ENCODE results near the gene PPFIA1. TPM values are rescaled to one million over a fixed set of nuclear protein-coding genes. Genes with fewer than 3 reads are reported as not detected.

The PPFIA1 gene
- total RNA-seq, 1 experiment from 2014 or later, result 63.4 TPM

GRCh38 chr11:70433038-70433437, 162.5 kb downstream of the PPFIA1 start:
- Histone ChIP-seq H2BK12ac (ENCODE audit: insufficient read length, low read depth, low read length) (no peak overlapping the region), H2BK20ac (ENCODE audit: low read depth, low read length, poor library complexity, severe bottlenecking) (no peak overlapping the region), H2BK120ac (ENCODE audit: low read depth, low read length, poor library complexity, severe bottlenecking) (no peak overlapping the region), H3K4me2 (ENCODE audit: insufficient read depth, insufficient read length, low read length) (no peak overlapping the region), H2AK5ac (ENCODE audit: insufficient read length, low read length) (no peak overlapping the region), H3K27ac (ENCODE audit: insufficient read length, low read depth, low read length) (no peak overlapping the region), H2AFZ (ENCODE audit: low read length) (no peak overlapping the region), H2BK15ac (ENCODE audit: low read depth, low read length) (no peak overlapping the region), H3K4me1 (ENCODE audit: insufficient read depth, low read length) (no peaks in the 10 kb centered on the region), H4K5ac (ENCODE audit: insufficient read length, low read depth, low read length) (no peak overlapping the region), H4K8ac (replicated peaks; ENCODE audit: insufficient read length, low read depth, low read length) (no peak overlapping the region), H2BK5ac (ENCODE audit: insufficient read length, low read length) (no peak overlapping the region), H3K23me2 (ENCODE audit: insufficient read length, low read depth, low read length, poor library complexity, severe bottlenecking) (no peaks in the 10 kb centered on the region), H3K27me3 (ENCODE audit: insufficient read depth, low read length) (no peaks in the 10 kb centered on the region), H4K20me1 (ENCODE audit: control insufficient read depth, insufficient read depth, insufficient read length) (no peaks in the 10 kb centered on the region), H3K18ac (ENCODE audit: insufficient read length, low read depth, low read length) (no peak overlapping the region), H3K9ac (ENCODE audit: extremely low read depth, insufficient read length, low read length) (no peak overlapping the region), H3K9me3 (ENCODE audit: control insufficient read depth, low read depth, low read length) (no peaks in the 10 kb centered on the region), H3K79me1 (ENCODE audit: insufficient read depth, low read depth, low read length, poor library complexity, severe bottlenecking) (no peaks in the 10 kb centered on the region), H3K4ac (ENCODE audit: low read depth, low read length) (no peak overlapping the region), H3K23ac (ENCODE audit: insufficient read length, low read depth, low read length) (no peak overlapping the region), H3K79me2 (ENCODE audit: insufficient read depth, low read length) (no peaks in the 10 kb centered on the region), H3T11ph (ENCODE audit: low read length) (no peak overlapping the region), H3K56ac (ENCODE audit: insufficient read length, low read depth, low read length) (no peak overlapping the region), H4K91ac (ENCODE audit: insufficient read length, low read depth, low read length) (no peak overlapping the region), H3K14ac (ENCODE audit: insufficient read depth, low read length) (no peak overlapping the region)
- Mint-ChIP-seq H3K27ac (no peak overlapping the region), H3K36me3 (ENCODE audit: insufficient read depth in 1 of 3, low read depth in 3 of 3) (peaks cover 45 to 96% (median 96%) of the 10 kb centered on the region in 3 experiments; a peak in 6 of 7 replicates), H3K27me3 (ENCODE audit: low read depth) (no peaks in the 10 kb centered on the region; the same call in 1 of the 2 replicates), H3K4me3 (no peak overlapping the region), H3K4me1 (peaks cover 8 to 10% of the 10 kb centered on the region in 2 experiments), H3K9me3 (no peaks in the 10 kb centered on the region)
- WGBS (ENCODE audit: extremely low coverage, insufficient read length, low lambda C conversion rate), result no CpG with 5 or more reads among the region's 20 CpGs
- TF ChIP-seq CTCF (conservative IDR thresholded peaks at IDR 0.05), result no peak
- DNase-seq, result no peak

Measured in H9 (cell line).